Activated T-cell treated with anti-CD3 and anti-CD28 coated beads for 24 hours (primary cell): ENCODE data around the gene IGSF21.
"Not testable (repeated sequence)": the region's sequence is repeated elsewhere in the genome, so short reads cannot be mapped to it uniquely, and the experiment has no call there.

ENCODE experiments used
- DNase-seq: peaks from one replicate; pipeline ENCODE4 v3.0.0-alpha.2; 2020; ENCODE audit warnings: low read depth

The IGSF21 gene

GRCh38 chr1:18145851-18146618 is 38.4 kb downstream of the IGSF21 start:
- DNase-seq, result no peak

GRCh38 chr1:18146886-18147285 is 39.3 kb downstream of the IGSF21 start:
- no peak for DNase-seq

- no peak for DNase-seq
Observed at GRCh38 chr1:18147672-18148071, 40.1 kb downstream of the IGSF21 start.

GRCh38 chr1:18148461-18148860 is 40.9 kb downstream of the IGSF21 start:
- DNase-seq, result no peak

GRCh38 chr1:18149027-18149641 is 41.5 kb downstream of the IGSF21 start:
- no peak for DNase-seq

- no peak for DNase-seq
Observed at GRCh38 chr1:18151436-18152122, 44.0 kb downstream of the IGSF21 start.

- DNase-seq, result no peak
Observed at GRCh38 chr1:18154430-18155194, 47.0 kb downstream of the IGSF21 start.

GRCh38 chr1:18155881-18156385 is 48.3 kb downstream of the IGSF21 start:
- DNase-seq, result no peak

GRCh38 chr1:18157352-18157751 is 49.8 kb downstream of the IGSF21 start:
- DNase-seq, result no peak

GRCh38 chr1:18157968-18158367 is 50.4 kb downstream of the IGSF21 start:
- no peak for DNase-seq

GRCh38 chr1:18158714-18159113 is 51.1 kb downstream of the IGSF21 start:
- no peak for DNase-seq

- no peak for DNase-seq
Observed at GRCh38 chr1:18160290-18160942, 52.8 kb downstream of the IGSF21 start.

GRCh38 chr1:18161690-18162089 is 54.1 kb downstream of the IGSF21 start:
- DNase-seq, result no peak

GRCh38 chr1:18165640-18166039 is 58.0 kb downstream of the IGSF21 start:
- DNase-seq, result not testable (repeated sequence)

- no peak for DNase-seq
Observed at GRCh38 chr1:18166341-18166740, 58.7 kb downstream of the IGSF21 start.

- no peak for DNase-seq
Observed at GRCh38 chr1:18166929-18167328, 59.3 kb downstream of the IGSF21 start.

- no peak for DNase-seq
Observed at GRCh38 chr1:18170444-18170843, 62.8 kb downstream of the IGSF21 start.

- DNase-seq, result no peak
Observed at GRCh38 chr1:18174037-18174436, 66.4 kb downstream of the IGSF21 start.

- no peak for DNase-seq
Observed at GRCh38 chr1:18175051-18175450, 67.5 kb downstream of the IGSF21 start.

GRCh38 chr1:18175530-18176377 is 68.2 kb downstream of the IGSF21 start:
- DNase-seq, result no peak

GRCh38 chr1:18176619-18177018 is 69.0 kb downstream of the IGSF21 start:
- DNase-seq, result no peak
